OCI-LY1 (cell line): ENCODE data around the gene COPA.

Source experiments
- EZH2 ChIP-seq: fragments of 200-600 bp; sonication (generic), shearing (Covaris generic); IDR thresholded peaks from 2 replicates; pipeline ENCODE4 v1.8.0; 2017; ENCODE audit warnings: borderline replicate concordance, mixed run types, mild to moderate bottlenecking, antibody characterized with exemption, low read length, moderate library complexity, mixed read lengths
- TF ChIP-seq, protein P1 (sequence below): fragments of 200-600 bp; sonication (generic), shearing (Covaris generic); IDR thresholded peaks from 2 replicates; pipeline ENCODE4 v1.5.1; 2017; ENCODE audit warnings: mild to moderate bottlenecking, antibody characterized with exemption, low read length, moderate library complexity, mixed read lengths

DNA sequence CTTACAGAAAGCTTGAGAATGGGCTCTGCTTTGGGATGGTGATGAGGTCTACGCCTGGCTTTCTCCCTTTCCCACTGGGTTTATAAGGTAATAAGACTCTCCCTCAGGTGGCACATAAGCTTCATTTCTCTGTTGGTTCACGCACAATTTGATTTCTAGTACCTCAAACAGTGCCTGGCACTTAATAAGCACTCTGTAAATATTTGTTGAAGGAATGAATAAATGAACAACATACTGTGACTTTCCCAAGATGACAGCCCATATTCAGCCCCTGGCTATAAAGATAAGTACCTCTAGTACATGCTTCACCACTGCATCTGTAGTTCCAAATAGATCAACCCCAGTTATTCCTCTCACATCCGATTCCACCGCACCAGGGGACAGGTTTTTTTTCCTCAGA lies 17.8 kb downstream of the COPA start:
- TF ChIP-seq, protein P1, sequence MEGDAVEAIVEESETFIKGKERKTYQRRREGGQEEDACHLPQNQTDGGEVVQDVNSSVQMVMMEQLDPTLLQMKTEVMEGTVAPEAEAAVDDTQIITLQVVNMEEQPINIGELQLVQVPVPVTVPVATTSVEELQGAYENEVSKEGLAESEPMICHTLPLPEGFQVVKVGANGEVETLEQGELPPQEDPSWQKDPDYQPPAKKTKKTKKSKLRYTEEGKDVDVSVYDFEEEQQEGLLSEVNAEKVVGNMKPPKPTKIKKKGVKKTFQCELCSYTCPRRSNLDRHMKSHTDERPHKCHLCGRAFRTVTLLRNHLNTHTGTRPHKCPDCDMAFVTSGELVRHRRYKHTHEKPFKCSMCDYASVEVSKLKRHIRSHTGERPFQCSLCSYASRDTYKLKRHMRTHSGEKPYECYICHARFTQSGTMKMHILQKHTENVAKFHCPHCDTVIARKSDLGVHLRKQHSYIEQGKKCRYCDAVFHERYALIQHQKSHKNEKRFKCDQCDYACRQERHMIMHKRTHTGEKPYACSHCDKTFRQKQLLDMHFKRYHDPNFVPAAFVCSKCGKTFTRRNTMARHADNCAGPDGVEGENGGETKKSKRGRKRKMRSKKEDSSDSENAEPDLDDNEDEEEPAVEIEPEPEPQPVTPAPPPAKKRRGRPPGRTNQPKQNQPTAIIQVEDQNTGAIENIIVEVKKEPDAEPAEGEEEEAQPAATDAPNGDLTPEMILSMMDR: no peak
- TF ChIP-seq EZH2: no peak
